Panc1 (cell line): ENCODE measurements around the gene TSPAN31.

ENCODE experiments used
- CTCF ChIP-seq: fragments of 450-650 bp; IDR thresholded peaks from 2 replicates; pipeline ENCODE4 v1.5.1; 2017; ENCODE audit warnings: mild to moderate bottlenecking
- POLR2AphosphoS5 ChIP-seq: IDR thresholded peaks from 2 replicates; pipeline ENCODE4 v1.6.1; 2012; ENCODE audit warnings: mild to moderate bottlenecking, low read depth, low read length, moderate library complexity
- SIN3A ChIP-seq: IDR thresholded peaks from 2 replicates; pipeline ENCODE4 v1.6.1; 2012; ENCODE audit warnings: low read depth, mild to moderate bottlenecking, low read length, moderate library complexity, borderline replicate concordance; ENCODE audit not compliant: insufficient read depth
- TCF7L2 ChIP-seq: IDR thresholded peaks from 2 replicates; pipeline ENCODE4 v1.6.1; 2011; ENCODE audit warnings: mild to moderate bottlenecking, low read depth, low read length, inconsistent platforms
- TF ChIP-seq, protein P1 (sequence below), 2 experiments: IDR thresholded peaks; 2 replicates each; pipeline ENCODE4 v1.6.1; 2011 to 2012; ENCODE audit warnings: low read depth in 2 of 2, control low read depth in 1 of 2, low read length in 1 of 2, mild to moderate bottlenecking in 1 of 2, moderate library complexity in 1 of 2; ENCODE audit not compliant: insufficient read depth in 1 of 2

DNA sequence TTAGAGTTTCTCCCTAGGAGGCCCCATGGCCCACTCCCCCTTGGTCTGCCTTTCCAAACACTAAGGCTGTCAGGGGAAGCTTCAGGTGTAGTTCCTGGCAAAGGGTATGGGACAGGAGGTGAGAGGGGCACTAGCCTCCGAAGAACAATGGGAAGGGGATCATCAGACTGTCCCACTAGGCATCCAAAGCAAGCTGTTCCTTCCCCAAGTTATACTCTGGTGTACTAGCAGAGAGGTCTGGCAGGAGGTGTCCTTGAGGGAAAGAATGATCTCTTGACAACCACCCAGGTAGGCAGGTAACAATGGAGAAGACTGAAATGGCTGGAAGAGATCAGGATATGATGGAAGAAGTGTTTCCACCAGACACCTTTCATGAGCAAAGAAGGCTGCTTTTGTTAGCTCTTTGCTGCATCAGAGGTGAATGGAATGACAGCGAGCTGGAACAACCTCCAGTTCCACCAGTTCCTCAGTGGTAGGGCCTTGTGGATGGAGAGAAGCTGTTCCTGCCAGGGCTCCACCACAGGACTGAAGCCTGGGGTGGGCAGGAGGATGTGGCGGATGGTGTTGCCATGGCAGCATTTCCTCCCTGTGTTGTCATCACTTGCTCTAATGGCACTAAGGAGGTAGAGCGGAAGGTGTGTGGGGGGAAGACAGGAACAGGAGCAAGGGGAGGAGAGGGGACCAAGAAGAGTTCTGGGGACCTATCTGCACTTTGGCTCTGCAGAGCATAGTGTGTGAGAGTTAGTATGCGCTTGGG is 4.0 kb upstream of the TSPAN31 start:
- TF ChIP-seq CTCF = no peak
- no peak for TF ChIP-seq POLR2AphosphoS5
- TF ChIP-seq TCF7L2 = no peak
- TF ChIP-seq SIN3A = no peak
- TF ChIP-seq, protein P1, sequence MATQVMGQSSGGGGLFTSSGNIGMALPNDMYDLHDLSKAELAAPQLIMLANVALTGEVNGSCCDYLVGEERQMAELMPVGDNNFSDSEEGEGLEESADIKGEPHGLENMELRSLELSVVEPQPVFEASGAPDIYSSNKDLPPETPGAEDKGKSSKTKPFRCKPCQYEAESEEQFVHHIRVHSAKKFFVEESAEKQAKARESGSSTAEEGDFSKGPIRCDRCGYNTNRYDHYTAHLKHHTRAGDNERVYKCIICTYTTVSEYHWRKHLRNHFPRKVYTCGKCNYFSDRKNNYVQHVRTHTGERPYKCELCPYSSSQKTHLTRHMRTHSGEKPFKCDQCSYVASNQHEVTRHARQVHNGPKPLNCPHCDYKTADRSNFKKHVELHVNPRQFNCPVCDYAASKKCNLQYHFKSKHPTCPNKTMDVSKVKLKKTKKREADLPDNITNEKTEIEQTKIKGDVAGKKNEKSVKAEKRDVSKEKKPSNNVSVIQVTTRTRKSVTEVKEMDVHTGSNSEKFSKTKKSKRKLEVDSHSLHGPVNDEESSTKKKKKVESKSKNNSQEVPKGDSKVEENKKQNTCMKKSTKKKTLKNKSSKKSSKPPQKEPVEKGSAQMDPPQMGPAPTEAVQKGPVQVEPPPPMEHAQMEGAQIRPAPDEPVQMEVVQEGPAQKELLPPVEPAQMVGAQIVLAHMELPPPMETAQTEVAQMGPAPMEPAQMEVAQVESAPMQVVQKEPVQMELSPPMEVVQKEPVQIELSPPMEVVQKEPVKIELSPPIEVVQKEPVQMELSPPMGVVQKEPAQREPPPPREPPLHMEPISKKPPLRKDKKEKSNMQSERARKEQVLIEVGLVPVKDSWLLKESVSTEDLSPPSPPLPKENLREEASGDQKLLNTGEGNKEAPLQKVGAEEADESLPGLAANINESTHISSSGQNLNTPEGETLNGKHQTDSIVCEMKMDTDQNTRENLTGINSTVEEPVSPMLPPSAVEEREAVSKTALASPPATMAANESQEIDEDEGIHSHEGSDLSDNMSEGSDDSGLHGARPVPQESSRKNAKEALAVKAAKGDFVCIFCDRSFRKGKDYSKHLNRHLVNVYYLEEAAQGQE (IDR thresholded peaks at IDR 0.05; ENCODE audit: insufficient read depth in 1 of 2, low read depth in 2 of 2, low read length in 1 of 2) = no peak
